Spleen (tissue), 7 donors: ENCODE data around the gene DRC3.

Experiments
- CTCF ChIP-seq, 11 experiments: fragments of 200-600 bp in 7 of 11; fragments of 450-650 bp in 4 of 11; sonication (generic) in 4 of 11; IDR thresholded peaks in 8 of 11; conservative IDR thresholded peaks in 3 of 11; 1 replicate in 7 of 11; 2 replicates in 4 of 11; pipeline versions ENCODE4 v1.4.0 to v1.8.0; 2016 to 2021; ENCODE audit warnings: antibody characterized with exemption in 11 of 11, inconsistent platforms in 4 of 11, mild to moderate bottlenecking in 1 of 11
- POLR2A ChIP-seq, 3 donors: fragments of 450-650 bp; IDR thresholded peaks; one replicate each; pipeline ENCODE4 v1.5.1; 2017; ENCODE audit warnings: antibody characterized with exemption in 3 of 3, mild to moderate bottlenecking in 1 of 3
- POLR2AphosphoS5 ChIP-seq, 3 donors: sonication (generic); formaldehyde crosslinking; IDR thresholded peaks; one replicate each; pipeline ENCODE4 v1.5.1; 2017; ENCODE audit warnings: antibody characterized with exemption in 3 of 3
- donor health status: DM: no; HTN: no; CAD: no; lungs with moderate emphysema.
- donor health status: DM: no; HTN: no; CAD: no.
- donor health status: DM: no; HTN: no; CAD: no.

- TF ChIP-seq CTCF (IDR thresholded peaks at IDR 0.05 in 8 of 11, conservative IDR thresholded peaks at IDR 0.05 in 3 of 11), result no peak
- no peak for TF ChIP-seq POLR2AphosphoS5 (IDR thresholded peaks at IDR 0.05)
- no peak for TF ChIP-seq POLR2A (IDR thresholded peaks at IDR 0.05)
Measured at GRCh38 chr17:17926840-17927449, 45.7 kb upstream of the DRC3 start.
